Measurements from ENCODE around the gene KCMF1.

- TF ChIP-seq CTCF (IDR thresholded peaks at IDR 0.05), result no peak
- TF ChIP-seq RAD21 (IDR thresholded peaks at IDR 0.05; ENCODE audit: low read length), result no peak
- TF ChIP-seq NFIC (IDR thresholded peaks at IDR 0.05; ENCODE audit: borderline replicate concordance), result no peak
- TF ChIP-seq MXI1 (IDR thresholded peaks at IDR 0.05; ENCODE audit: low read depth, low read length), result no peak
- no peak for TF ChIP-seq FOXM1 (IDR thresholded peaks at IDR 0.05; ENCODE audit: low read depth)
- no peak for TF ChIP-seq EZH2phosphoT487 (IDR thresholded peaks at IDR 0.05; ENCODE audit: borderline replicate concordance, low read depth)
Observed at GRCh38 chr2:84956334-84957297, 14.3 kb upstream of the KCMF1 start.
